Breast epithelium (tissue), 3 donors: ENCODE results near the gene CLECL1.

Source experiments
- CTCF ChIP-seq, 3 donors: fragments of 450-650 bp; IDR thresholded peaks; one replicate each; pipeline ENCODE4 v1.5.1; 2016 to 2017; ENCODE audit warnings: antibody characterized with exemption in 3 of 3, mild to moderate bottlenecking in 3 of 3, moderate library complexity in 3 of 3
- POLR2A ChIP-seq: fragments of 450-650 bp; IDR thresholded peaks from one replicate; pipeline ENCODE4 v1.6.1; 2016; ENCODE audit warnings: antibody characterized with exemption, mild to moderate bottlenecking, moderate library complexity
- POLR2AphosphoS5 ChIP-seq, 3 donors: sonication (generic); formaldehyde crosslinking; IDR thresholded peaks; one replicate each; pipeline ENCODE4 v1.6.1; 2017; ENCODE audit warnings: antibody characterized with exemption in 3 of 3

- TF ChIP-seq POLR2AphosphoS5 (IDR thresholded peaks at IDR 0.05) (no peak), CTCF (IDR thresholded peaks at IDR 0.05) (no peak), POLR2A (no peak)
These were observed 24.6 kb upstream of the CLECL1 start for GRCh38 chr12:9757433-9758025.
